Spleen (tissue), 7 donors: ENCODE measurements around the gene CEACAM4.

Experiments used
- CTCF ChIP-seq, 11 experiments: fragments of 200-600 bp in 7 of 11; fragments of 450-650 bp in 4 of 11; sonication (generic) in 4 of 11; IDR thresholded peaks in 8 of 11; conservative IDR thresholded peaks in 3 of 11; 1 replicate in 7 of 11; 2 replicates in 4 of 11; pipeline versions ENCODE4 v1.4.0 to v1.8.0; 2016 to 2021; ENCODE audit warnings: antibody characterized with exemption in 11 of 11, inconsistent platforms in 4 of 11, mild to moderate bottlenecking in 1 of 11
- POLR2A ChIP-seq, 3 donors: fragments of 450-650 bp; IDR thresholded peaks; one replicate each; pipeline ENCODE4 v1.5.1; 2017; ENCODE audit warnings: antibody characterized with exemption in 3 of 3, mild to moderate bottlenecking in 1 of 3
- donor health status: DM: no; HTN: no; CAD: no; lungs with moderate emphysema.
- donor health status: DM: no; HTN: no; CAD: no.
- donor health status: DM: no; HTN: no; CAD: no.

DNA sequence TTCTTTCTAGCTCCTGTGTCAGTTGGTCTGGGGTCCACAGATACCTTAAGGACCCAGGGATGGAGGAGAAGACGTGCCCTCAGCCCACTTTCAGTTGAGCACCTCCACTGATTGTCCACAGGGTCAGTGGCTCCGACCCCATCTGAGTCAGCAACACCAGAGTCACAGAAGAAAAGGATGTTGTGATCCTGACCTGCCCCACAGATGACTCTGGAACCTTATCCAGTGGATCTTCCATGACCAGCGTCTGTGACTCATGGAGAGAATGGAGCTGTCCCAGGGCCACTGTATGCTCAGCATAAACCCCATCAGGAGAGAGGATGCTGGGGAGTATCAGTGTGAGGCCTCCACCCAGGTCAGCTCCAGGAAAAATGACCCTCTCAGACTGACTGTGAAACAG is 22.0 kb downstream of the CEACAM4 start:
- TF ChIP-seq CTCF (IDR thresholded peaks at IDR 0.05 in 8 of 11, conservative IDR thresholded peaks at IDR 0.05 in 3 of 11) (no peak), POLR2A (IDR thresholded peaks at IDR 0.05) (no peak)
